OCI-LY1 (cell line): ENCODE results near the gene MCHR2.

ENCODE experiments used
- H2AFZ ChIP-seq: fragments of 200-600 bp; sonication (generic), shearing (Covaris generic); 2 replicates; pipeline ENCODE4 v1.6.0; 2014; ENCODE audit warnings: antibody characterized with exemption, mild to moderate bottlenecking, low read length
- H3F3A ChIP-seq: fragments of 200-600 bp; sonication (generic), shearing (Covaris generic); 2 replicates; pipeline ENCODE4 v1.6.0; 2014; ENCODE audit warnings: mild to moderate bottlenecking, antibody characterized with exemption, low read length, moderate library complexity; ENCODE audit not compliant: insufficient read depth
- H3K27ac ChIP-seq: fragments of 200-600 bp; sonication (generic); 2 replicates; pipeline ENCODE4 v1.5.1; 2014; ENCODE audit warnings: low read length, mixed run types, mild to moderate bottlenecking, low read depth; ENCODE audit not compliant: poor library complexity, severe bottlenecking
- H3K27me3 ChIP-seq: fragments of 200-600 bp; sonication (generic); 2 replicates; pipeline ENCODE4 v1.6.0; 2014; ENCODE audit warnings: antibody characterized with exemption, mild to moderate bottlenecking, low read length, moderate library complexity; ENCODE audit not compliant: insufficient read depth
- H3K36me3 ChIP-seq: fragments of 200-600 bp; sonication (generic); 2 replicates; pipeline ENCODE4 v1.6.1; 2014; ENCODE audit warnings: mild to moderate bottlenecking, antibody characterized with exemption, low read length, moderate library complexity, mixed read lengths; ENCODE audit not compliant: insufficient read depth
- H3K4me1 ChIP-seq: fragments of 200-600 bp; sonication (generic); 2 replicates; pipeline ENCODE4 v1.5.1; 2014; ENCODE audit warnings: mild to moderate bottlenecking, low read length, moderate library complexity; ENCODE audit not compliant: insufficient read depth, severe bottlenecking
- H3K4me2 ChIP-seq: fragments of 200-600 bp; sonication (generic), shearing (Covaris generic); 2 replicates; pipeline ENCODE4 v1.6.1; 2014; ENCODE audit warnings: low read length
- H3K4me3 ChIP-seq: fragments of 200-600 bp; sonication (generic); 2 replicates; pipeline ENCODE4 v1.5.1; 2014; ENCODE audit warnings: low read length, low read depth, mild to moderate bottlenecking, mixed read lengths; ENCODE audit not compliant: poor library complexity, severe bottlenecking
- H3K79me2 ChIP-seq: fragments of 200-600 bp; shearing (Covaris generic); 2 replicates; pipeline ENCODE4 v1.6.1; 2016; ENCODE audit warnings: mixed run types, low read length, mixed read lengths; ENCODE audit not compliant: insufficient read depth
- H3K9ac ChIP-seq: fragments of 200-600 bp; sonication (generic), shearing (Covaris generic); 2 replicates; pipeline ENCODE4 v1.6.1; 2014; ENCODE audit warnings: mild to moderate bottlenecking, low read length, mixed read lengths
- H3K9me2 ChIP-seq: fragments of 200-600 bp; sonication (generic), shearing (Covaris generic); 2 replicates; pipeline ENCODE4 v1.6.1; 2014; ENCODE audit warnings: low read depth, mild to moderate bottlenecking, low read length, mixed read lengths
- H3K9me3 ChIP-seq: fragments of 200-600 bp; shearing (Covaris generic); 2 replicates; pipeline ENCODE4 v1.6.1; 2014; ENCODE audit warnings: low read length, mixed read lengths
- H4K20me1 ChIP-seq: fragments of 200-600 bp; sonication (generic), shearing (Covaris generic); 2 replicates; pipeline ENCODE4 v1.6.0; 2016; ENCODE audit warnings: mild to moderate bottlenecking, low read length; ENCODE audit not compliant: insufficient read depth
- EZH2 ChIP-seq: fragments of 200-600 bp; sonication (generic), shearing (Covaris generic); IDR thresholded peaks from 2 replicates; pipeline ENCODE4 v1.8.0; 2017; ENCODE audit warnings: borderline replicate concordance, mixed run types, mild to moderate bottlenecking, antibody characterized with exemption, low read length, moderate library complexity, mixed read lengths
- TF ChIP-seq, protein P1 (sequence below): fragments of 200-600 bp; sonication (generic), shearing (Covaris generic); IDR thresholded peaks from 2 replicates; pipeline ENCODE4 v1.5.1; 2017; ENCODE audit warnings: mild to moderate bottlenecking, antibody characterized with exemption, low read length, moderate library complexity, mixed read lengths

MCHR2 gene

DNA sequence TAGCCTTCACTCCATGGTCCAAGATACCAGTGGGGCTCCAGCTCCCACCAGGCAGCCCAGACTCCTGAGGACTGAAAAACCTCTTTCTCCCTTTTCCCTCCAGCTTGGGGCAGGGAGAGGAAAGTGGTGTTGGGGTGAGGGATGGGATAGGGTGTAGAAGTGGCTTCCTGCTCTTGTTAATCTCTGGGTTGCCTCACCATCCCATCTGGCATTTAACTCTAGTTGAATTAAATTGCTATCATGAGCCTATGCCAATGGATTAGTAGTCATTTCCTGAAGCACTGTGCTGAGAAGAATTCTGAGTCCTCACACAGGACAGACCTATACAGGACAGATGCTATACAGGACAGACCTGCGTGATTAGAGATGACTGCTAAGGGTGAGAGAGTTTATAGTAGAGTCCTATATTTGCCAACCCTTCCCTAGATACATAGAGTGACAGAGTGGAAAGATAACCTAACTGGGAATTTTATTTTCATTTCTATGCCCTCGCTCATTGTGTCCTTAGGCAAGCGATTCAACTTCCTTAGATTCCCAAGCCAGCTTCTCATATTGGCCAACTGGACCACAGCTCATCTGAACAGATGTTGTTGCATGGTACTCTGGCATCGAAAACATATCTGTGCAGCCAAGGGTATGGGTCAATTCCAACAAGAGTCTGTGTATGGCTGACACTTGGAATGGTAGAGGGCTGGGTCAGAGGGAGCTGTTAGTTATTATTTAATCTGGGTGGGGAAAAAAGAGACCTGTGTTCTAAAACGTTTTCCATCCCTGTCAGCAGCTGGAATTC, 42.8 kb downstream of the MCHR2 start:
- Histone ChIP-seq H3K4me3 (no peak overlapping the region), H3K27me3 (no peaks in the 10 kb centered on the region), H3K9me2 (no peaks in the 10 kb centered on the region), H3K4me1 (no peaks in the 10 kb centered on the region), H3K27ac (no peak overlapping the region), H3F3A (no peaks in the 10 kb centered on the region), H4K20me1 (no peaks in the 10 kb centered on the region), H3K4me2 (no peak overlapping the region), H3K79me2 (no peaks in the 10 kb centered on the region), H3K36me3 (no peaks in the 10 kb centered on the region), H2AFZ (no peak overlapping the region), H3K9ac (no peak overlapping the region), H3K9me3 (no peaks in the 10 kb centered on the region)
- TF ChIP-seq EZH2 = no peak
- TF ChIP-seq, protein P1, sequence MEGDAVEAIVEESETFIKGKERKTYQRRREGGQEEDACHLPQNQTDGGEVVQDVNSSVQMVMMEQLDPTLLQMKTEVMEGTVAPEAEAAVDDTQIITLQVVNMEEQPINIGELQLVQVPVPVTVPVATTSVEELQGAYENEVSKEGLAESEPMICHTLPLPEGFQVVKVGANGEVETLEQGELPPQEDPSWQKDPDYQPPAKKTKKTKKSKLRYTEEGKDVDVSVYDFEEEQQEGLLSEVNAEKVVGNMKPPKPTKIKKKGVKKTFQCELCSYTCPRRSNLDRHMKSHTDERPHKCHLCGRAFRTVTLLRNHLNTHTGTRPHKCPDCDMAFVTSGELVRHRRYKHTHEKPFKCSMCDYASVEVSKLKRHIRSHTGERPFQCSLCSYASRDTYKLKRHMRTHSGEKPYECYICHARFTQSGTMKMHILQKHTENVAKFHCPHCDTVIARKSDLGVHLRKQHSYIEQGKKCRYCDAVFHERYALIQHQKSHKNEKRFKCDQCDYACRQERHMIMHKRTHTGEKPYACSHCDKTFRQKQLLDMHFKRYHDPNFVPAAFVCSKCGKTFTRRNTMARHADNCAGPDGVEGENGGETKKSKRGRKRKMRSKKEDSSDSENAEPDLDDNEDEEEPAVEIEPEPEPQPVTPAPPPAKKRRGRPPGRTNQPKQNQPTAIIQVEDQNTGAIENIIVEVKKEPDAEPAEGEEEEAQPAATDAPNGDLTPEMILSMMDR = no peak

DNA sequence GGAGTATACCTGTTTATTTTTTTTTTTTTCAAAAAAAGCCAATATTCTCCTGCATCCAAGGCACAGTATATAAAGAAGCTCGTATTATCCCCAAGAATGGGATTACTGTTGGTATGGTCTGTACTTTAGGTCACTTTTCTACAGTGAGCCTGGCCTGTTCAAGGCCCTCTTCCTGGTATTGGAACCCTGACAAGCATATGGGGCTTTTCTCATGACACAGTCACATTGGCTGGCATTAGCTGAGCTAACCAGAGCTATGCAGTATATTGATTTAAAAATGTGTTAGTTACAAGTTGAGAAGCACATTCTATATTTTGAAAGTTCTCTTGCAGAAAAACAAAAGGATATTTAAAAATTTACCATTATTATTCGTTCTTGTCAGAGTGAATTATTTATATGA, 48.0 kb downstream of the MCHR2 start:
- H3K4me1 ChIP-seq = no peaks in the 10 kb centered on the region
- H3K9me2 ChIP-seq = no peaks in the 10 kb centered on the region
- H3K36me3 ChIP-seq = no peaks in the 10 kb centered on the region
- no peak overlapping the region for H2AFZ ChIP-seq
- no peaks in the 10 kb centered on the region for H4K20me1 ChIP-seq
- no peaks in the 10 kb centered on the region for H3K79me2 ChIP-seq
- TF ChIP-seq, protein P1 = no peak
- no peak for TF ChIP-seq EZH2
- H3K4me2 ChIP-seq = no peak overlapping the region
- H3K27ac ChIP-seq = no peak overlapping the region
- no peaks in the 10 kb centered on the region for H3K27me3 ChIP-seq
- H3K9me3 ChIP-seq = no peaks in the 10 kb centered on the region
- H3K4me3 ChIP-seq = no peak overlapping the region
- no peak overlapping the region for H3K9ac ChIP-seq
- H3F3A ChIP-seq = no peaks in the 10 kb centered on the region

DNA sequence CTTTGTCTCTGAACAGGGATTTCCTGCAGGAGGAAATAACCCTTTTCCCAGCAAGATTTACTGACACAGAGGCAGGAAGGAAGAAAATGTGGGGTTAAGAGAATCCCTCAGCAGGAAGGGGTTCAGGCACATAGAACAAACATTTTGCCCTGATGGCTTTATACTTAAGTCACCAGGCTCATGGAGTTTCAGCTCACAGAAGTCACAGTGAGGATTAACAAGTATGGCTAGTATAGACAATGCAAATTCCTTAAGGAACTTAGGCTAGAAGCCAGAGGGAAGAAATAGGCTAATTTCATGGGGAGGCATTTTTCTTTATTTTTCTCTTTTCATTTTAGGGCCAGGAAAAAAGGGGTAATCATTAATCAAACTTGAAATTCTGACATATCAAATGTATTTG, 50.2 kb downstream of the MCHR2 start:
- Histone ChIP-seq H3K27me3 (no peaks in the 10 kb centered on the region), H3F3A (no peaks in the 10 kb centered on the region), H3K27ac (no peak overlapping the region), H3K4me1 (no peaks in the 10 kb centered on the region), H3K9ac (no peak overlapping the region), H3K79me2 (no peaks in the 10 kb centered on the region), H2AFZ (no peak overlapping the region), H3K9me2 (no peaks in the 10 kb centered on the region), H3K36me3 (no peaks in the 10 kb centered on the region), H4K20me1 (no peaks in the 10 kb centered on the region), H3K4me3 (no peak overlapping the region), H3K9me3 (no peaks in the 10 kb centered on the region), H3K4me2 (no peak overlapping the region)
- no peak for TF ChIP-seq EZH2
- TF ChIP-seq, protein P1 = no peak
